SHP77 (cell line): ENCODE results near the gene RCOR1.
A peak's percentile ranks its signal among the peaks of the same experiment; 100 is the strongest.

Experiments used
- DNase-seq, 2 experiments: peaks; one replicate each; lab custom pipeline; 2025; lab: John Stamatoyannopoulos, UW

RCOR1 gene

DNA sequence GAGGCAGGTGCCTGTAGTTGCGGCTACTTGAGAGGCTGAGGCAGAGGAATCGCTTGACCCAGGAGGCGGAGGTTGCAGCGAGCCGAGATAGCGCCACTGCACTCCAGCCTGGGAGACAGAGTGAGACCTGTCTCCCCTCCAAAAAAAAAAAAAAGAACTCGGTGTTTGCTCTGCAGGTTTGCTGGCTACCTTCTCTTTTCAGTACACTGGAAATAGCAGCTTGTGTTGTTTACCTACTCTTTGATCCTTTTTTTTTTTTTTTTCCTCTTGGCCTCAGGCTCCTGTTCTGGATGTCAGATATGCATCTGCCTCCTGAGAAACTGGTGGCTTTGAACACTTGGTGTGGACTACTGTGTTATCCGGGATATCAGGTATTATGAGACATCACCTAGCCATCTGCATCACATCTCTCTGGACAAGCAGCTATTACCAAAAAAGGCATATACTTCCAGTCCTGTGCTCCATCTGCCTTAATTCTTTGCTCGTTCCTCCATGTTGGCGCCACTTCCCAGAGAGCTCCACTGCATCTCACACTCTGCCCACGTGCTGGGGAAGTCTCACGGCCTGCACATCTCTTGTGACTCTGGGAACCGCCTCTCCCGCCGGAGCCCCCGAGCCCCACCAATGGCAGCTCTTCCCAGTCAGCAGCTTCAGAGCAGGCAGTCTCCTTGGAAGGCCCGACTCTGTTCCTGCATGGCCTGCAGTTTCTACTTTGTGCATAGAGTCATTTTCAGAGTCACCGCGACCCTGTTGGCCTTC, 133.9 kb downstream of the RCOR1 start:
- no peak for DNase-seq

DNA sequence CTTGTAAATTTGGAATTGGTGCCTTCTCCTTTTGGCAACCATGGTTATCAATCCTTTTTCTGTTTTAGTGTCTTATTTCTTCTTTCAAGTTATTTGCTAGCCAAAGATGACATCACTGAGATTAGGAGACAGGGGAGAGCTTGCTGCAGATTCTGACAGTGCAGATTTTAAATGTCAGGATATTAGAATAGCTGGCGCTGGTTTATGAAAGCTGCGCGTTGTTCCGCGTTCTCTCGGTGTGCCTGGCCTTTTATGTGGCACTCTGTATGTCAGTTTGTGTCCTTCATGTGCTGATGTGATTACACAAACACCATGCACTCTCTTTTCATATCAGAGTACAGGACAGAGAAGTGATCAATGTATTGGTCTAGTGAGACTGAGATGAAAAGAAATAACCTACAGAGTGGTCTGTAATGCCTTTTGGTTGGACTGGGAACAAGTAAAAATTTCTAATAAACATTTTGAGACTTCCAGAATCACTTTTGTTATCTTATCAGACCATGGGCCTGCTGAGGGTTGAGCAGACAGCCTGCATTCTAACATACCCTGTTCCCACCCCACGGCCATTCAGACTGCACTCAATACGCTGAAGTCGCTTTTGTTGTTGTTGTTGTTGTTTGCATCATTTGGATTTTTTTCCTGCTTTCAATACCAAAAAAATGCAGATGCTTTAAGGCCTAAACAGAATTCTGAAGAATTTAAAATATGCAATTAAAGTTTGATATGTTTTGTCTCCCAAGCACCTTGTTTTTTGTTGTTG, 135.1 kb downstream of the RCOR1 start:
- no peak for DNase-seq

DNA sequence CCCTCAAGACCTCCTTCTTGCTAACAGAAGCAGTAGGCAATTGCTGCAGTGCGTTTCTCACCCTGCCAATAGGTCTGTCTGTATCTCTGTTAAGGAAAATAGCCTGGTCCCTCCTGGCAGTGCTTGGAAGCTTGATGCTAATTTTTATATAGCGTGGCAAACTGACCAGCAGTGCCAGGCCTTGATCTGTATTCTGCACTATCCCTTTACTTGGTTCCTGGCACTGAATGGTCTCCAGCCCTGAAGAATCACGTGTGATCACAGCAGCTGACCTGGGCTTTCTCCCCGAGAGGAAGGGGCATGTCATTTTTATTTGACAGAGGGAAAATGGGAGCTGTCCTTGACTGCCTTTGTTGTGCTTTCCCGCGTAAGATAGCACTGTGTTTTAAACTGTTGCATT, 136.1 kb downstream of the RCOR1 start:
- DNase-seq, result no peak

DNA sequence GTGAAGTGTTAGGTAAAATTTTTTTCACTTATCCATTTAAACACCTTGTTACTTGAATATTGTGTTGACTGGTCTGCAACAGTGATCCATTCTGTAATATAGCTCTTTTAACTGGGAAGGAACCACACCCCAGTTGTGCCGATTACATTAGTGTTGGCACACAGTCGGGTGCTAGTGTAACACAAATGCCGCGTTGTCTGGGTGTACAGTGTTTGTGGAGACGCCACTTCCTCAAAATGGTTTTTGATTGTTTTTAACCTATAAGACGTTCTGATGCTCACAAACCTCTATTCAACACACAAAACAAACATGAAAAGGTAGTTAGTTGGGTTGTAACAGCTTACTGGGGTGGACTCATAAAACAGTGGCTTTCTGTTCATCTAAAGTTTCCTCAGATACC, 136.8 kb downstream of the RCOR1 start:
- no peak for DNase-seq

DNA sequence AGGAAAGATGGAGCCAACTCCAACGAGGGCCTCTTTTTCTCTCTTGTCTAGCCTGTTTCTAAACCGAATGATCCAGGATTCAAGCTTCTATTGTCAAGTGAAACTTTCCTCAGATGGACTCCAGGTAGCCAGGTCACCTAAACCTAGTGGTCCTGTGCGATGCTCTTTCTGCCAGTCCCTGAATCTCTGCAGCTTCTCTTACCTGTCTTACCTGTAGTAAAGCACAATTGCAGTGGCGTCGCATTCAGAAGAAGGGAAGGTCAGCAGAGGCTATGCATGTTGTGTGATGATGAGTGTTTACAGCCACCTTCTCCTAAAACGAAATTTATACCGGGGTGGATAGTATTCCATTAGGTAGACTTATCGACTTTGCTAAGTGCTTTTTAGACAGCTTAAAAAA, 137.4 kb downstream of the RCOR1 start:
- DNase-seq, result no peak

DNA sequence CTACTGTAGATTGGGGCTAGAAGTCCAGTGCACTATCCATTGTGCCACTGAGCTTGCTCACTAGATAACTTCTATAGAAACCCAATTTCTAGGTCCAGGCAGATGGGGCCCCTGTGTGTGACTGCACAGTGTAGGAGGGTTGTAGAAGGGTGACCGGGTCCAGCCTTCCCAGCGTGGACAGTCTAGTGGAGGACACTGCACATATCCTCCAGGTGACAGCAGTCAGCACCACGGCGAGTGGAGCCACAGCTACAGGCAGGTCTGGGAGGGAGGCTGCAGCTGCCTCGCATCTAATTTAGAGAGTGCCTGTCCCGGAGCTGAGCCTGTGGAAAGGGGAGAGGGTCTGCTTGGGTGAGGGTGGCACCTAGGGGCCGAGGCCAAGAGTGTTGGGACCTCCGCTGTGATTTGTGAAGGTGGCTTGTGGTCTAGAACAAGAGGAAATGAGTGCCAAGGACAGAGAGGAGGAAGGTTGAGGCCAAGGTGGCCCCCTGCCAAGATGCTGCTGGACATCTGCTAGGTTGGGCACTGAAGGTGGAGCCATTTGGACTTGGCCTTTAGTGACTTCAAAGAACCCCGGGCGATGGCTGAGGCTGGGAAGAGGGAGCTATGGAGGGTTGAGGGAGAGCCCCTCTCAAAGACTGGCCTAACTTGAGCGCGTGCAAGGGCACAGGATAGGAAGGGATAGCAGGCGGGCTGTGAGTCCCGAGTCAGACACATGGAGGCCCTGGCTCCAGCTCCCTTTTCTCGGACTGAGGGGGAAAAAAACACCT, 138.8 kb downstream of the RCOR1 start:
- no peak for DNase-seq

DNA sequence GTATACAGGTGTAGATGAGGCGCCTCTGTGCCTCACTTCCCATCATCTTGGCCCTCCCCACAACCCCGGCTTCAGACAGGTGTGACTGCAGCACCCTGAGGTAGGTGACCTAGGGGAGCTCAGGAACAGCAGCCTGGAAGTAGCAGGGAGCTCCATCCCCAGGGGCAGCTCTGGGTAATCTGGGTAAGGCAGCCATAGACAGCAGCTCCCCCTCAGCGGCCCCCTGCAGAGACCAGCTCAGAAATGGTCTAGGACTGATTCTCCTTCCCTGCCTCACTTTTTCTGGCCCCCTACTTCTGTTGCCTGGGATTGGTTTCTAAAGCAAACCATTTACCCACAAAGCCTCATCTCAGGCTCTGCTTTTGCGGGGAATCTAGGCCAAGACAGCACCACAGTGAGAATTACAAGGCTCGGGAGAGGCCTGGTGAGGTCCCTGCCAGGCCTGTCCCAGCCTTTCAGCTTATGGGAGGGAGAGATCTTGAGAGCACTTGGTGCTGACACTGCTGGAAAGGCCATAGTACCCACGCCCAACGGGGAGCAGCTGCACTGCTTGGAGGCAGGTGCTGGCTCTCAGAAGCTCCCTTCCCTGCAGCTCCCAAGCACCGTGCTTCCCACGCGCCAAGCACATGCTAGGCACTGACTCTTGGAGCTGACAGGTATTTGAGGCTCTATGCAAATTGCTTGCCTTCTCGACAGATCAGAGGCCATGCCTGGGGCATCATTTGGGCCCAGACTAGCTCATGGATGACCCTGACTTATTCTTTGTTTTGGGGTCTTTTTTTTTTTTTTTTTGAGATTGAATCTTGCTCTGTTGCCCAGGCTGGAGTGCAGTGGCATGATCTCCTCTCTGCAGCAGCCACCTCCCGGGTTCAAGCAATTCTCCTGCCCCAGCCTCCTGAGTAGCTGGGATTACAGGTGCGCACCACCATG, 139.7 kb downstream of the RCOR1 start:
- DNase-seq, result peak; percentile 47 to 59

DNA sequence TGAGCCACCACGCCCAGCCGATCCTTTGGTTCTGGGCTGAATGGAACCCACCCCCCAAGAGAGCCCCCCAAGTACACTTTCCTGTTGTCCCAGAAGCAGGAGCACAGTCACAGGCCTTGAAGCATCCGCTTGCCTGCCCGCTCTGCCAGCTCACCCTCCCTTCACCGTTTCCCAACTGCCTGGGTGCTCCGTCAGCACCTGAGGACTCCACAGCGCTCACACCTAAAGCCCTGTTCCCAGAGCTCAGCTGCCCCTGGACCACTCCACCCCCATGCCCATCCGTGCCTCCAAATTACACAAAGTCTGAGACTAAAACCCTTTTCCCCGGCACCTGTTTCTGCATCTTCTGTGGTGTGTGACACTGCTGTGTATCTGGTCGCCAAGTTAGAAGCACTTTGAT, 140.5 kb downstream of the RCOR1 start:
- no peak for DNase-seq

DNA sequence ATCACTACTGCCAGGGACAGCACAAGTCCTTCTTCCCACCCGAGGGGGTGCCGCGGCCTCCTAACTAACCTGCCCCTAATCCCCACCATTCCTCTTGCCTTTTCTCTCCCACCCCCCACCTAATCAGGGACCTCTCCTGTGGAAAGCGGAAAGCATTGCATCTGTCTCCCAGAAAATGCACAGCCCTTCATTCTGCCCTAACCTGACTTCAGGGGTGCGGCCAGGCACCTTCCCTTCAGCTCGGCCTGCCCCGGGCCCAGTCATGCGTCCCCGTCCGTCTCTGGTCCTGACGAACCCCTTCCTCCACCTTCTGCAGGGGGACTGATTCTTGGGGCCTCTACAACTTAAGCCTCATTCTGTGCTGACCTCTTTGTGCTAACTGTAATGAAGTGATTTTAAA, 140.9 kb downstream of the RCOR1 start:
- DNase-seq, result no peak

DNA sequence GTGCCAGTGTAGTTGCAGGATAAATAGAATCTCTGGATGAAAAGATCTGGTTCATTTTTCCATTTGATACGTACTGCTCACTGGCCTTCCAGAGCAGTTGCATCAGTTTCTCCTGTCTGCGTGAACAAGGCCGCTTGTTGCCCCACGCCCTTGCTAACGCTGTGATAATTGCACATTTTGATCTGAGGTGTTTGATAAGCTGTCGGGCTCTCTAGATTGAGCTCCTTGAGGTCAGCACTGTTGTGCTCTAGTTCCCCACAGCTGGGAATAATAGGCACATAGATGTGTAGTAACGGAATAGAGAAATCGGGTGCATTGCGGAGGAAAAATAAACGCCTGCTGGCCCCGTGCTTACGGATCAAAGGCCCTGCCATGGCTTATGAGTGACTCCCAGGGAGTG, 142.0 kb downstream of the RCOR1 start:
- DNase-seq, result no peak

DNA sequence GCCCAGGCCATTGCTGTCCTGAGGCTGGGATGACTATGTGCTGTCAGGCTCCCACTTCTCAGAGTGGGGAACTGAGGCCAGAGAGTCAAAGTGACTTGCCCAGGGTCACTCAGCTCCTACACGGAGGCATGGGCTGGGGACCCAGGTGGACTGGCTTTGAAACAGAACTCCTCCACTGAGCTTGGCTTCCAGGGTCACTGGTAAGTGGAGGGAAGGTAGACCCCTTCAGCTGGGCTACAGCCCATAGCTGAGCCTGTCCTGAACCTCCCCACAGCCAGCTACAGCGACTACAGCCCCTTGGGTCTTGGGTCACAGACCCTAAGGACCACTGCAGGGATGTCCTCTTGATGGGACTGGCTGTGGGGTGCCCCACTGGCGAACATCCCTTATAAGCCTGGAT, 144.5 kb downstream of the RCOR1 start:
- no peak for DNase-seq

DNA sequence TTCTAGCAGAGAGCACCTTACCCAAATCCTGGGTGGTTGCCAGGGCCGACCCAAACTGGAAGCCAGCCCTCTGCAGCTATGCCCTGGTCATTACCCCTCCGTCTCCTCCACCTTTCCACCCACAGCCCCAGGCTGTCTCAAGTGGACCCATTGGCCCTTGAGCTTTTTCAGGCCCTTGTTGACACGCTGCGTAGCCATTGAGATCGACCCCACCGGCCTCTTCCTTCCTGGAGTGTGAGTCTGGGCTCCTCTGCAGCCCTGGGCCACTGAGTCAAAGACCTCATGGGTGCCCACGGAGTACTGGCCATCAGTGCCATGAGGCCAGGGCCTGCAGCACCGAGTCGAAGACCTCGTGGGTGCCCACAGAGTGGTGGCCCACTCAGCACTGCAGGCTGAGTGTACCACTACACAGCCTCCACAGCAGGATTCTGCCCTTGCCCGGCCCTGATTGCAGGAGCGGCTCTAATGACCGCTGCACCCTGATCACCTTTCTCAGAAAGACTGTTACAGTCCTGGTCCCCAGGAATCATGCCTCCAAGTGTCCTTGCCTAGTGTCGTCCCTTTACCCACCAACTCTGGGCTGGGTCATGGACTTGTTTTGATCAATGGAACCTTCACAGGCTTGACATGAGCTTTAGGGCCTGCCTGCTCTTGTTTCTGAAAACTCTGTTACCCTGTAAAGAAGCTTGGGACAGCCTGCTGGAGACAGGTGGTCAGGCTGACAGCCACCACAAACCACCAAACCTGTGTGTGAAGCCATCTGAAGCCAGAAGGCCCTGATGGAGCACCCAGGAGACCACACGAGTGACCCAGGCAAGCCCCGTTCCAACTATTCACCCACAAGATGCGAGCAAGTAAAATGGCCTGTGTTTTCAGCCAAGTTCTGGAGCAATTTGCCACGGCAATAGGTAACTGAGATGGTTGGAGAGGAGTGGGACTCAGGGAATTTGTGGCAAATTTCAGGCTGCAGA, 145.2 kb downstream of the RCOR1 start:
- no peak for DNase-seq

DNA sequence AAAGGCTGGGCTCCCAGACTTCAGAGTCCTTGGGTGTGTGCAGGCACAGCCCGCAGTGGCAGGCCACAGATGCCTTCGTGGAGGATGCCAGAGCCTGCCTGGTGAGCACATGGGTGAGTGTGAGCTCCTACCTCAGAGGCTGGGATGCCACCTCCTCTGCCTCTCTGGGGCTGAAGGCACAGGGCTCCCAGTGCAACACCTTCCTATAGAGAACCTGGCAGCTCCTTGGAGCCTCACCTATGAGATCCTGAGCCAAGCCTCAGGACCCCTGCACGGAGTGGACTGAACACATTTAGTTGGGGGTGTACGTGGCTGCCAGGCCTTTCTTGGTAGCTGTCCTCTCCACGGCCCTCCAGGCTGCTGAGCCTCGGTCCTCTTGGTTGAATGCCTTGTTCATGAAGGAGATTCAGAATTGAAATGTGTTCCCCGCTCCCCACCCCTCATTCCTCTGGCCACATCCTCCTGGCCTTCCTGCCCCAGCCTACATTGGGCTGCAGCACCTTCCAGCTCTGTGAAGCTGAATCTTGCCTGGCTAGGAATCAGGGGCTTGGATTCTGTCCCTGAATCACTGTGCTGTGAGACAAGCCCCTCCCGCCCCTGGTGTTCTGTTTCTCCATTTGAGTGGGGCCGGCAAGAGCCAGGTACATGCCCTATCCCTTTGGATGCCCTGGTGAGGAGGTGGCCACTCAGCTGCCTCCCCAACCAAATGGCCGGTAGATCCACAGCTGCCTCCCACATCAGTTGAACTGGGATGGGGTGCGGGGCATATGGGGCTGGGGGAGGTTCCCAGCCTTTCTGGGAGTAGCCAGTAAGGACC, 146.1 kb downstream of the RCOR1 start:
- DNase-seq, result no peak

DNA sequence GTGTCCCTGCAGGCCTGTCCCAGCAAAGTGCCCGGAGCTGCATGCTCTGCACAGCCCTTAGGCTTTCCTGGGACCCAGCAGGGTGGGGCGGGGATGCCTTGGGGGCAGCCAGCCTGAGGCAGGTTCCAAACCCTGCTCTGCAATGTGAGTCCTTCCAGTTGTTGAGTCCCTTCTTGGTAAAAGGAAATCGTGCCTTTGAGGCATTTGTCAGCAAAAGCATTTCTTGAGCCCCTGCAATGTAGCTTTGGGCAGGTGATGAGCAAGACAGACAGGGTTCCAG, 146.7 kb downstream of the RCOR1 start:
- no peak for DNase-seq

DNA sequence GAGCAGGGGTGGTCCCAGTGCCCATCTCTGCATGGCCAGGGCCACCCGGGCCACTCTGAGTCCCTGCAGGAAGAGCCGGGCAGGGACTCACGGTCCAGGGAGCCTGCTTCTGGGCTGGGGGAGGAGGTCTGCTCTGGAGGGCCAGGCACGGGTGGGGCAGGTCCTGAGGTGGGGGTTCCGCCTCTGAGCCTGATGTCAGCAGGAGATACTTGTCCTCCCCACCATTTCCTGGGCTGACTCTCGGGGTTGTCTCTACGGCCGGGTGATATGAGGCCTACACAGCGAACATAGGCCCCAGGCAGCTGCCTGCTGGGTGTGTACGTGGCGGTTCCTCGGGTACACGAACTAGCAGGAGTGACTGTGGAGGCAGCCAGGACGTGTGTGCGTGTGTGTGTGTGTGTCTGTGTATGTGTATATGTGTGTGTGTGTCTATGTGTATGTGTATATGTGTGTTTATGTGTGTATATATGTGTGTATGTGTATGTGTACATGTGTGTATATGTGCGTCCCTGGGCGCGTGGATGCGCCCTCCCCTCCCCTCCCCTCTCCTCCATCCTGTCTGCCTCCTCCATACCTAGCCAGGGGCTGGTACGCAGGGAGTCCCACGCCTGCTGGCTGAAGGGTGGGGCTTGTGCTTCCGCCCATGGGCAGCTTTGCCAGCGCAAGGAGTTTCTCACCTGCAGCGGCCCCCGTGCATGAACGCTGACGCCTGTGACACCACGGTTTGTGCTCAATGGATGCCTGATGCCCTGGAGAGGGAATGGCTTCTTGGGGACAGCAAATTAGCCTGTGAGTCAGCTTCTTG, 154.4 kb downstream of the RCOR1 start:
- no peak for DNase-seq

DNA sequence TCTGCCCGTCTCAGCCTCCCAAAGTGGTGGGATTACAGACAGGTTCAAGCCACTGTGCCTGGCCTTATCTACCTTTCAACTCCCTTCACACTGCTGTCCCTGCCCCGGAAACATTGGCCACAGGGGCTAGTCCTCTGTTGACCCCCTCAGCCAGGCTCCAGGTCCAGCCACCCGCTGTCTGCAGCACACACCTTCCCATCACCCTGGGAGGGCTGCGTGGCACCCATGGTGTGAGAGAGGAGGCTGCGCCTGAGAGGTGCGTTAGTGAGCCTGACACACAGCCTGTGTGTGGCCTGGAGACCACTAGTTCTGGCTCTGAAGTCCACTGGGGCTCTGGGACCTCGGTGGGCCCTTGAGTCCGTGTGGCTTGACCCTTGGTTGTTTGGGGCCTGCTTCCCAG, 156.4 kb downstream of the RCOR1 start:
- no peak for DNase-seq

DNA sequence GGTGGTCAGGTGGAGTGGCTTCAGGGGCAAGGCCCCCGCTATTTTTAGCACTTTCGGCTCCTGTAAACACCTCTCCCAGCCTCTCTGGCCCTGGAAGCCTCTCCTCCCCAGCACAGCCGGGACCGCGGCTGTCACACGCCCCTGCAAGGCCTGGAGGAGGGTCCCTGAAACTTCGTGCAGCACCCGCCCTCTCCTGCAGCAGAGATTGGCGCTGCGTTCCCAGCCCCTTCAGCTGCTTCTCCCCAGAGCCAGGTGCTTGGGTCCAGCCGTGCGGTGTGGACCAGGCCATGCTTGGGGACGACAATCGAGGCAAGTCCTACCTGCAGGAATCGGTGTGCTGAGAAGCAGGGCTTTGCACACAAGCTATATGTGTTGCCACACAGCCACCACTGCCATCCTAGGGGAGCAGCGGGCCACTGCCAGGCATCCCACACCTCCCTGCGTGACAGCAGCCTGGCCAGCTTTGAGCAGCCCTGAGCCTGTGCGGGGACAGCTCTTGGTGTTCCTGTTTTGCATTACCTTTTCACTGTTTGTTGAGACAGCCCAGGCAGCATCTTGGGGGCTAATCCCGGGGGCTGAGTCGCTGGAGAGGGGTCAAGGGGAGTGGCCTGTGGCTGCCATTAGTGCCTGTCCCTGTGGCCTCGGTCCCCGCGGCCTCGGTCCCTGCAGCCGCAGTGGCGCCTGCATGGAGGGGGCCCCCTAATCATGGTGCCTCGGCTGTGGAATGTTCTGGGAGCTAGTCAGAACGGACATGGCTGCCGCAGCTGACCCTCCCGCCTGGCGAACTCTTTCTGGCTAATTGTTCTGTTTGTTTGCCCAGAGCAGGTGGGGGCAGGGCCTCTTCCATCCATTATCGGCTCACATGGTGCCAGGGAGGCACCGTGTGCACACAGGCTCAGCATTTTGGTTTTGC, 157.2 kb downstream of the RCOR1 start:
- peak; percentile 36 to 61 for DNase-seq

DNA sequence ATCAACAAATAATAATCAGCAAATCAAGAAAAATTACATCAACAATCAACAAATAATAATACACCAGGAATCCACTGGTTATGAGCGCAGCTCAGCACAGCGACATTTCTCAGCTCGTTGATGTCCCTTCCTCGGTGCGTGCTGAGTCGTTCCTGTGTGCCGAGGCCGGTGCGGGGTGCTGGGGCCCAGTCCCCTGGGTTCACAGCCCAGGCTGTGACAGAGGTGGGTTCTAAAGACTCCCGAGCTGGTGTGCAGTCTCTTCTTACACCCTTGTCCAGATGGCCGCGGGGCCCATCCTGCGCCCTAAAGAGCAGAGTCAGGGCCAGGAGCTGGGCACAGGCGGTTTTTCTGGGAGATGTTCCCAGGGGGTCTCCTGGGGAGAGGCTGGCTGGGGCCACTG, 157.9 kb downstream of the RCOR1 start:
- DNase-seq, result no peak
